Neural cell (in vitro differentiated cells): Measurements from ENCODE around the gene ANKRD22.

Source experiments
- EP300 ChIP-seq: fragments of 450-650 bp; conservative IDR thresholded peaks from 2 replicates; pipeline ENCODE4 v1.6.1; 2014; ENCODE audit warnings: antibody characterized with exemption, mild to moderate bottlenecking, moderate library complexity; ENCODE audit not compliant: poor library complexity, severe bottlenecking
- EZH2 ChIP-seq: fragments of 200-600, 300-800 bp; shearing (Covaris generic), sonication (generic); IDR thresholded peaks from 2 replicates; pipeline ENCODE4 v1.6.1; 2014; ENCODE audit warnings: antibody characterized with exemption, low read length, borderline replicate concordance, mild to moderate bottlenecking; ENCODE audit not compliant: insufficient read depth, poor library complexity, severe bottlenecking
- POLR2AphosphoS5 ChIP-seq: IDR thresholded peaks from 2 replicates; pipeline ENCODE4 v1.6.1; 2012
- RAD21 ChIP-seq: fragments of 450-650 bp; conservative IDR thresholded peaks from 2 replicates; pipeline ENCODE4 v1.6.1; 2014; ENCODE audit warnings: antibody characterized with exemption, mild to moderate bottlenecking, moderate library complexity
- SMC3 ChIP-seq: fragments of 450-650 bp; conservative IDR thresholded peaks from 2 replicates; pipeline ENCODE4 v1.6.1; 2014; ENCODE audit warnings: antibody characterized with exemption, mild to moderate bottlenecking, moderate library complexity; ENCODE audit not compliant: poor library complexity
- TAF1 ChIP-seq: IDR thresholded peaks from 2 replicates; pipeline ENCODE4 v1.6.1; 2012; ENCODE audit warnings: low read depth
- TF ChIP-seq, protein P1 (sequence below): fragments of 450-650 bp; IDR thresholded peaks from 2 replicates; pipeline ENCODE4 v1.5.1; 2014; ENCODE audit warnings: antibody characterized with exemption, mild to moderate bottlenecking, moderate library complexity; ENCODE audit not compliant: poor library complexity, severe bottlenecking
- TF ChIP-seq, protein P2 (sequence below): IDR thresholded peaks from 2 replicates; pipeline ENCODE4 v1.6.1; 2012; ENCODE audit warnings: borderline replicate concordance

DNA sequence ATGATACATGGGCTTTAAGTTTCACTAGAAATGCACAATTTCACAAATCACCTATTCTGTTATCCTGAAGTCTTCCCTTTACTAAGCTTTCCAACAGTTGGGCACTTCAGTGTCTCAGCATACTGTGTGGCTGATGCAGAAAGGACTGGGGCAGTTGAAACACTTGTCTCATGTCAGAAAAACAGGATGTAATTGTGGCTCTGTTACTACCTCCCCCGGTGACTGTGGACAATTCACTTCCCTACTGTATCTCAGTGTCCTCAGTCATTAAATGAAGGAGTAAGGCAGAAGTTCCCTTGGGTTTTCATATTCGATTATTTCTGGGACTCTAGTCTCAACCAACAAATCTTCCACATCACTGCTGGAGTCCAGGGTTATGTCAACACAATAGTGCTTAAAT is 17.9 kb downstream of the ANKRD22 start:
- TF ChIP-seq, protein P1, sequence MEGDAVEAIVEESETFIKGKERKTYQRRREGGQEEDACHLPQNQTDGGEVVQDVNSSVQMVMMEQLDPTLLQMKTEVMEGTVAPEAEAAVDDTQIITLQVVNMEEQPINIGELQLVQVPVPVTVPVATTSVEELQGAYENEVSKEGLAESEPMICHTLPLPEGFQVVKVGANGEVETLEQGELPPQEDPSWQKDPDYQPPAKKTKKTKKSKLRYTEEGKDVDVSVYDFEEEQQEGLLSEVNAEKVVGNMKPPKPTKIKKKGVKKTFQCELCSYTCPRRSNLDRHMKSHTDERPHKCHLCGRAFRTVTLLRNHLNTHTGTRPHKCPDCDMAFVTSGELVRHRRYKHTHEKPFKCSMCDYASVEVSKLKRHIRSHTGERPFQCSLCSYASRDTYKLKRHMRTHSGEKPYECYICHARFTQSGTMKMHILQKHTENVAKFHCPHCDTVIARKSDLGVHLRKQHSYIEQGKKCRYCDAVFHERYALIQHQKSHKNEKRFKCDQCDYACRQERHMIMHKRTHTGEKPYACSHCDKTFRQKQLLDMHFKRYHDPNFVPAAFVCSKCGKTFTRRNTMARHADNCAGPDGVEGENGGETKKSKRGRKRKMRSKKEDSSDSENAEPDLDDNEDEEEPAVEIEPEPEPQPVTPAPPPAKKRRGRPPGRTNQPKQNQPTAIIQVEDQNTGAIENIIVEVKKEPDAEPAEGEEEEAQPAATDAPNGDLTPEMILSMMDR, result no peak
- TF ChIP-seq EP300, result no peak
- TF ChIP-seq, protein P2, sequence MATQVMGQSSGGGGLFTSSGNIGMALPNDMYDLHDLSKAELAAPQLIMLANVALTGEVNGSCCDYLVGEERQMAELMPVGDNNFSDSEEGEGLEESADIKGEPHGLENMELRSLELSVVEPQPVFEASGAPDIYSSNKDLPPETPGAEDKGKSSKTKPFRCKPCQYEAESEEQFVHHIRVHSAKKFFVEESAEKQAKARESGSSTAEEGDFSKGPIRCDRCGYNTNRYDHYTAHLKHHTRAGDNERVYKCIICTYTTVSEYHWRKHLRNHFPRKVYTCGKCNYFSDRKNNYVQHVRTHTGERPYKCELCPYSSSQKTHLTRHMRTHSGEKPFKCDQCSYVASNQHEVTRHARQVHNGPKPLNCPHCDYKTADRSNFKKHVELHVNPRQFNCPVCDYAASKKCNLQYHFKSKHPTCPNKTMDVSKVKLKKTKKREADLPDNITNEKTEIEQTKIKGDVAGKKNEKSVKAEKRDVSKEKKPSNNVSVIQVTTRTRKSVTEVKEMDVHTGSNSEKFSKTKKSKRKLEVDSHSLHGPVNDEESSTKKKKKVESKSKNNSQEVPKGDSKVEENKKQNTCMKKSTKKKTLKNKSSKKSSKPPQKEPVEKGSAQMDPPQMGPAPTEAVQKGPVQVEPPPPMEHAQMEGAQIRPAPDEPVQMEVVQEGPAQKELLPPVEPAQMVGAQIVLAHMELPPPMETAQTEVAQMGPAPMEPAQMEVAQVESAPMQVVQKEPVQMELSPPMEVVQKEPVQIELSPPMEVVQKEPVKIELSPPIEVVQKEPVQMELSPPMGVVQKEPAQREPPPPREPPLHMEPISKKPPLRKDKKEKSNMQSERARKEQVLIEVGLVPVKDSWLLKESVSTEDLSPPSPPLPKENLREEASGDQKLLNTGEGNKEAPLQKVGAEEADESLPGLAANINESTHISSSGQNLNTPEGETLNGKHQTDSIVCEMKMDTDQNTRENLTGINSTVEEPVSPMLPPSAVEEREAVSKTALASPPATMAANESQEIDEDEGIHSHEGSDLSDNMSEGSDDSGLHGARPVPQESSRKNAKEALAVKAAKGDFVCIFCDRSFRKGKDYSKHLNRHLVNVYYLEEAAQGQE, result no peak
- TF ChIP-seq SMC3, result no peak
- TF ChIP-seq RAD21, result no peak
- no peak for TF ChIP-seq EZH2
- no peak for TF ChIP-seq POLR2AphosphoS5
- TF ChIP-seq TAF1, result no peak
